ENCODE measurements around the gene DUSP3. TPM values are rescaled to one million over a fixed set of nuclear protein-coding genes. Genes with fewer than 3 reads are reported as not detected.

Gene DUSP3
- total and polyA plus RNA-seq, 7 experiments from 2014 or later = 5.4 to 31.0 (median 9.6) TPM

- H3K27ac Mint-ChIP-seq = no peak overlapping the region
- peaks cover 0 to 17% (median 0%) of the 10 kb centered on the region in 7 donors for H3K4me1 Mint-ChIP-seq
- intact Hi-C loops (cut with micrococcal nuclease) = no loop called here
- no peak overlapping the region for H3K4me3 Mint-ChIP-seq
- POLR2A ChIA-PET = no interaction called here
- Histone ChIP-seq H3K36me3 (ENCODE audit: control insufficient read depth in 2 of 3, insufficient read depth in 3 of 3, low read length in 3 of 3) (peaks cover 0 to 45% (median 0%) of the 10 kb centered on the region in 3 experiments), H3K9me3 (ENCODE audit: control insufficient read depth in 2 of 3, low read length in 3 of 3) (no peaks in the 10 kb centered on the region), H3K4me1 (ENCODE audit: control insufficient read depth in 2 of 2, insufficient read depth in 2 of 2, low read length in 2 of 2) (no peaks in the 10 kb centered on the region), H3K4me3 (ENCODE audit: low read length) (no peak overlapping the region), H3K27me3 (ENCODE audit: control insufficient read depth in 2 of 2, insufficient read depth in 2 of 2, low read length in 2 of 2) (no peaks in the 10 kb centered on the region), H3K27ac (ENCODE audit: low read depth, low read length) (no peak overlapping the region)
- CTCF ChIA-PET = interaction anchor here (1.2 kb wide), 1 partner anchor 10 kb away, joined by 4 read pairs; no protein-coding TSS in a partner anchor
- ATAC-seq (no peak), DNase-seq (no peak)
- H3K36me3 Mint-ChIP-seq = peaks cover 0 to 33% (median 7%) of the 10 kb centered on the region in 5 donors
- H3K27me3 Mint-ChIP-seq = no peaks in the 10 kb centered on the region
- no peaks in the 10 kb centered on the region for H3K9me3 Mint-ChIP-seq
These were observed 7.8 kb downstream of the DUSP3 start for GRCh38 chr17:43770957-43771356.

DNA sequence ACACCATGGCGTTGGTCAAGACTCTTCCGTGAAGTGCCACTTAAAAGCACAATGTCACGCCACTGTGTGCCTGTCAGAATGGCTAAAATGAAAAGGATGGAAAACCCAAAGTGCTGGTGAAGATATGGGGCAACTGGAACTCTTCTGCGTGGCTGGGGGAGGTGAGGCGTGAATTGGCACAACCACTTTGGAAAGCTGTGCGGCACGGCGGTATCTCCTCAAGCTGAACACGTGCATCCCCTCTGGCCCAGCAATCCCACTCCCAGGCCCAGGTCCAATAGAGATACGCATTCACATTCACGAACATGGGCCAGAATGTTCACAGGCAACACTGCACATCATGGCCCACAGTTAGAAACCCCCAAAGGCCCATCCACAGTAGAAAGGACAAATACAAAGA lies 8.9 kb downstream of the DUSP3 start:
- DNase-seq = no peak
- H3K9me3 ChIP-seq (ENCODE audit: control insufficient read depth in 2 of 3, low read length in 3 of 3) = no peaks in the 10 kb centered on the region
- peaks cover 0 to 42% (median 0%) of the 10 kb centered on the region in 3 experiments for H3K36me3 ChIP-seq (ENCODE audit: control insufficient read depth in 2 of 3, insufficient read depth in 3 of 3, low read length in 3 of 3)
- CTCF ChIA-PET = interaction anchor here (1.2 kb wide), 1 partner anchor 9 kb away, joined by 4 read pairs; no protein-coding TSS in a partner anchor
- no peaks in the 10 kb centered on the region for H3K4me1 ChIP-seq (ENCODE audit: control insufficient read depth in 2 of 2, insufficient read depth in 2 of 2, low read length in 2 of 2)
- no peaks in the 10 kb centered on the region for H3K27me3 ChIP-seq (ENCODE audit: control insufficient read depth in 2 of 2, insufficient read depth in 2 of 2, low read length in 2 of 2)
- H3K4me3 ChIP-seq (ENCODE audit: low read length) = no peak overlapping the region
- Mint-ChIP-seq H3K4me1 (peaks cover 0 to 14% (median 0%) of the 10 kb centered on the region in 7 donors), H3K4me3 (no peak overlapping the region), H3K27ac (no peak overlapping the region), H3K9me3 (no peaks in the 10 kb centered on the region), H3K36me3 (peaks cover 0 to 33% (median 6%) of the 10 kb centered on the region in 5 donors), H3K27me3 (no peaks in the 10 kb centered on the region)
- ATAC-seq = no peak
- POLR2A ChIA-PET = no interaction called here
- no peak overlapping the region for H3K27ac ChIP-seq (ENCODE audit: low read depth, low read length)
- intact Hi-C loops (cut with micrococcal nuclease) = no loop called here

DNA sequence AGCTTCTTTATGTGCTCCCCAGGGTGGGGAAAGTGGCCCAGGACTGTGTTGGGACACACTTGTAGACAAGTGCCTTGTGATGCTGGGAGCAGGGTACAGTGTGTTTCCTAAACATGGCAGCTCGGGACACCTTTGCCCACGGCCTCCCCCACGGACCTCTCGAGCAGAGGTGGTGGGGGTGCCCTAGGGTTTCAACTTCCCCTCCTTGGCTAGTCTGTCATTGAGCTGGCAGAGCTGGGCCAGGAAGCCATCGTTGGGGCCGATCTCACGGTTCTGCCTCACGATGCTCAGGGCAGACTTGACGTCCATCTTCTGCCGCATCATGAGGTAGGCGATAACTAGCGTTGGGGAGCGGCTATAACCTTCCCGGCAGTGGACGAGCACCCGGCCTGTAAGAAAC lies 9.4 kb downstream of the DUSP3 start:
- no peak overlapping the region for H3K4me3 Mint-ChIP-seq
- Histone ChIP-seq H3K27me3 (ENCODE audit: control insufficient read depth in 2 of 2, insufficient read depth in 2 of 2, low read length in 2 of 2) (no peaks in the 10 kb centered on the region), H3K36me3 (ENCODE audit: control insufficient read depth in 2 of 3, insufficient read depth in 3 of 3, low read length in 3 of 3) (peaks cover 0 to 37% (median 0%) of the 10 kb centered on the region in 3 experiments), H3K9me3 (ENCODE audit: control insufficient read depth in 2 of 3, low read length in 3 of 3) (no peaks in the 10 kb centered on the region), H3K4me3 (ENCODE audit: low read length) (no peak overlapping the region), H3K4me1 (ENCODE audit: control insufficient read depth in 2 of 2, insufficient read depth in 2 of 2, low read length in 2 of 2) (no peaks in the 10 kb centered on the region), H3K27ac (ENCODE audit: low read depth, low read length) (no peak overlapping the region)
- H3K4me1 Mint-ChIP-seq = peaks cover 0 to 14% (median 0%) of the 10 kb centered on the region in 7 donors
- H3K36me3 Mint-ChIP-seq = peaks cover 0 to 33% (median 6%) of the 10 kb centered on the region in 5 donors
- H3K9me3 Mint-ChIP-seq = no peaks in the 10 kb centered on the region
- ATAC-seq (no peak), DNase-seq (no peak)
- ChIA-PET CTCF (interaction anchor here (4.7 kb wide), 1 partner anchor 76 kb away, joined by 53 read pairs; no protein-coding TSS in a partner anchor), POLR2A (no interaction called here)
- H3K27me3 Mint-ChIP-seq = no peaks in the 10 kb centered on the region
- intact Hi-C loops (cut with micrococcal nuclease) = no loop called here
- H3K27ac Mint-ChIP-seq = no peak overlapping the region

DNA sequence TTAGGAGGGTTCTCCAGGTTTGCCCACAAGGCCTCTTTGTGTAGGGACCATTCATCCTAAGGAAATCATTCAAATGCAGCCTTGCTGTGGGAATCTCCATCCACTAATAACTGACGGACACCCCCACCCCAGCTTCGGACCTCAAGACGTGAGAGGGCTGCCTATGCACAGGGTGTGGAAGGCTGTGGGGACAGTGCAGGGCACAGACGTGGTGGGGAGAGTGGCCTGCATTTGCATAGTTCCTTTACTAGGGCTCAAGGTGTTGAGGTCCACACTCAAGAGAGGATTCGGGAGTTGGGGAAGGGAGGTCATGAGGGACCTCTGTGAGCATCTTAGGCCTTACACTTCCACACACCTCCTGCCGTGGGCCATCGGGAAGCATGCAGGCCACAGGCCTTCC lies 9.8 kb downstream of the DUSP3 start:
- Histone ChIP-seq H3K9me3 (ENCODE audit: control insufficient read depth in 2 of 3, low read length in 3 of 3) (no peaks in the 10 kb centered on the region), H3K27me3 (ENCODE audit: control insufficient read depth in 2 of 2, insufficient read depth in 2 of 2, low read length in 2 of 2) (no peaks in the 10 kb centered on the region), H3K4me3 (ENCODE audit: low read length) (no peak overlapping the region), H3K4me1 (ENCODE audit: control insufficient read depth in 2 of 2, insufficient read depth in 2 of 2, low read length in 2 of 2) (no peaks in the 10 kb centered on the region), H3K27ac (ENCODE audit: low read depth, low read length) (no peak overlapping the region), H3K36me3 (ENCODE audit: control insufficient read depth in 2 of 3, insufficient read depth in 3 of 3, low read length in 3 of 3) (peaks cover 0 to 32% (median 0%) of the 10 kb centered on the region in 3 experiments)
- Mint-ChIP-seq H3K36me3 (peaks cover 0 to 33% (median 6%) of the 10 kb centered on the region in 5 donors), H3K27me3 (no peaks in the 10 kb centered on the region), H3K4me3 (no peak overlapping the region), H3K27ac (no peak overlapping the region), H3K4me1 (peaks cover 0 to 14% (median 0%) of the 10 kb centered on the region in 7 donors), H3K9me3 (no peaks in the 10 kb centered on the region)
- POLR2A ChIA-PET = no interaction called here
- no peak for DNase-seq
- ATAC-seq = no peak
- intact Hi-C loops (cut with micrococcal nuclease) = no loop called here
- CTCF ChIA-PET = interaction anchor here (4.7 kb wide), 1 partner anchor 76 kb away, joined by 53 read pairs; no protein-coding TSS in a partner anchor

- ChIA-PET CTCF (interaction anchor here (4.7 kb wide), 1 partner anchor 75 kb away, joined by 53 read pairs; no protein-coding TSS in a partner anchor), POLR2A (no interaction called here)
- no peak overlapping the region for H3K4me3 Mint-ChIP-seq
- intact Hi-C loops (cut with micrococcal nuclease) = no loop called here
- Histone ChIP-seq H3K4me1 (ENCODE audit: control insufficient read depth in 2 of 2, insufficient read depth in 2 of 2, low read length in 2 of 2) (no peaks in the 10 kb centered on the region), H3K9me3 (ENCODE audit: control insufficient read depth in 2 of 3, low read length in 3 of 3) (no peaks in the 10 kb centered on the region), H3K27ac (ENCODE audit: low read depth, low read length) (no peak overlapping the region), H3K36me3 (ENCODE audit: control insufficient read depth in 2 of 3, insufficient read depth in 3 of 3, low read length in 3 of 3) (peaks cover 0 to 29% (median 0%) of the 10 kb centered on the region in 3 experiments), H3K4me3 (ENCODE audit: low read length) (no peak overlapping the region), H3K27me3 (ENCODE audit: control insufficient read depth in 2 of 2, insufficient read depth in 2 of 2, low read length in 2 of 2) (no peaks in the 10 kb centered on the region)
- peaks cover 0 to 30% (median 6%) of the 10 kb centered on the region in 5 donors for H3K36me3 Mint-ChIP-seq
- ATAC-seq (peak; percentile 64), DNase-seq (no peak)
- no peaks in the 10 kb centered on the region for H3K27me3 Mint-ChIP-seq
- peak overlapping the region in 1 of 9 donors; percentile 67 for H3K27ac Mint-ChIP-seq
- no peaks in the 10 kb centered on the region for H3K9me3 Mint-ChIP-seq
- peaks cover 0 to 11% (median 0%) of the 10 kb centered on the region in 7 donors for H3K4me1 Mint-ChIP-seq
These were observed 10.4 kb downstream of the DUSP3 start for GRCh38 chr17:43768382-43768781.

DNA sequence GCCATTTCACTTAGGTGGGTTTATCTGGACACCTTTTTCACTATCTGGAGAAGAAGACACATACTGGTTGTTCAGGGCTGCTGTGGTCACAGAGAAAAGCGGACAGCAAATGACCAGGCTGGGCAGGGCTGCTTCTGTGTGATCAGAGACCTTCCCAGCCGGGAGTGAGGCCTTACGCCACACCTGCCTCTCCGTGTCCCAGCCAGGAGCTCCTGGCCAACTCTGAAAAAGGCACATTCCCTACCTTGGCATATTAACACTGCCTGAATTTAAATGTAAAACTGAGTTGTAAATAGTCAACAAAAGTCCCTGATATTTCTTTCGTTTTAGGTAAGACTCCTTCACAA lies 11.1 kb downstream of the DUSP3 start:
- intact Hi-C loops (cut with micrococcal nuclease) = no loop called here
- CTCF ChIA-PET = interaction anchor here (0.9 to 4.7 kb wide), 6 partner anchors 11 to 191 kb away, joined by 3 to 53 read pairs (median 6); partner anchors contain the start of gene DUSP3
- no peak overlapping the region for H3K4me3 Mint-ChIP-seq
- Histone ChIP-seq H3K36me3 (ENCODE audit: control insufficient read depth in 2 of 3, insufficient read depth in 3 of 3, low read length in 3 of 3) (peaks cover 0 to 22% (median 0%) of the 10 kb centered on the region in 3 experiments), H3K27me3 (ENCODE audit: control insufficient read depth in 2 of 2, insufficient read depth in 2 of 2, low read length in 2 of 2) (no peaks in the 10 kb centered on the region), H3K27ac (ENCODE audit: low read depth, low read length) (no peak overlapping the region), H3K4me3 (ENCODE audit: low read length) (no peak overlapping the region), H3K4me1 (ENCODE audit: control insufficient read depth in 2 of 2, insufficient read depth in 2 of 2, low read length in 2 of 2) (no peaks in the 10 kb centered on the region), H3K9me3 (ENCODE audit: control insufficient read depth in 2 of 3, low read length in 3 of 3) (no peaks in the 10 kb centered on the region)
- H3K9me3 Mint-ChIP-seq = no peaks in the 10 kb centered on the region
- ATAC-seq (no peak), DNase-seq (no peak)
- no peaks in the 10 kb centered on the region for H3K27me3 Mint-ChIP-seq
- H3K27ac Mint-ChIP-seq = no peak overlapping the region
- peaks cover 0 to 23% (median 5%) of the 10 kb centered on the region in 5 donors for H3K36me3 Mint-ChIP-seq
- POLR2A ChIA-PET = interaction anchor here (1.0 kb wide), 1 partner anchor 8 kb away, joined by 3 read pairs; no protein-coding TSS in a partner anchor
- H3K4me1 Mint-ChIP-seq = peaks cover 0 to 6% (median 0%) of the 10 kb centered on the region in 7 donors
